Aorta (tissue), 5 donors: ENCODE data around the gene TAAR9. TPM values are rescaled to one million over a fixed set of nuclear protein-coding genes. Genes with fewer than 3 reads are reported as not detected.

Experiments used
- ATAC-seq: fragments of 200-7000 bp; cut with Tn5 transposase; one replicate; pipeline ENCODE4 v1.9.1; 2022; ENCODE audit warnings: moderate library complexity; ENCODE audit not compliant: low FRiP score
- DNase-seq, 2 donors: peaks; one replicate each; pipeline ENCODE4 v3.0.0-alpha.2; 2020
- H3K27ac ChIP-seq, 2 donors: one replicate each; pipeline ENCODE4 v1.5.1; 2013; ENCODE audit warnings: low read length in 2 of 2, mild to moderate bottlenecking in 2 of 2, moderate library complexity in 2 of 2, control low read depth in 1 of 2, inconsistent platforms in 1 of 2, low read depth in 1 of 2
- H3K27me3 ChIP-seq, 2 donors: one replicate each; pipeline ENCODE4 v1.6.1; 2013; ENCODE audit warnings: control low read depth in 1 of 2, low read length in 1 of 2, mild to moderate bottlenecking in 1 of 2, moderate library complexity in 1 of 2; ENCODE audit not compliant: insufficient read depth in 2 of 2, control insufficient read depth in 1 of 2
- H3K36me3 ChIP-seq, 2 donors: one replicate each; pipeline ENCODE4 v1.6.1; 2013; ENCODE audit warnings: control low read depth in 1 of 2, low read length in 1 of 2, mild to moderate bottlenecking in 1 of 2; ENCODE audit not compliant: insufficient read depth in 2 of 2, control insufficient read depth in 1 of 2
- H3K4me1 ChIP-seq, 2 donors: one replicate each; pipeline ENCODE4 v1.6.1; 2013; ENCODE audit warnings: low read length in 2 of 2, control low read depth in 1 of 2, mild to moderate bottlenecking in 1 of 2, moderate library complexity in 1 of 2; ENCODE audit not compliant: insufficient read depth in 2 of 2, control insufficient read depth in 1 of 2
- H3K4me3 ChIP-seq, 2 donors: one replicate each; pipeline ENCODE4 v1.5.1; 2013; ENCODE audit warnings: low read length in 2 of 2, control low read depth in 1 of 2, mild to moderate bottlenecking in 1 of 2
- H3K9me3 ChIP-seq: one replicate; pipeline ENCODE4 v1.6.1; 2013; ENCODE audit warnings: mild to moderate bottlenecking, low read length; ENCODE audit not compliant: control insufficient read depth
- WGBS, 2 donors: extraction: QIAGEN DNeasy Blood & Tissue Kit; methylation state at CpG; one replicate each; pipeline ENCODE4 v1.1.7; 2013; 5-methylcytosine and 5-hydroxymethylcytosine counted together
- intact Hi-C, 2 donors: fragments of 100-400 bp; cut with DNase I; formaldehyde crosslinking; loops; one replicate each; pipeline versions ENCODE4 v1.14.2 to v1.15.0; 2022
- polyA plus RNA-seq, 2 donors: library from polyadenylated mRNA; stranded (reverse); fragments of 200-250 nt; gene quantifications; one replicate each; pipeline ENCODE4 v1.2.3, GENCODE V29; 2013
- total RNA-seq, 2 donors: library from RNA; stranded (reverse); fragmentation: NEBNext Ultra II Directional; extraction: Animal tissue kit (Norgen Biotek cat#: 25700); gene quantifications; one replicate each; pipeline ENCODE4 v1.2.1, GENCODE V29; 2021
- donor health status: healthy with polysubstance abuse.
- donor health status: Bipolar disorder and iron deficiency.
- donor health status: DM: no; HTN: no; CAD: no.
- donor health status: DM: no; HTN: no; CAD: no.
- donor health status: DM: yes; HTN: yes; CAD: no.

Gene TAAR9
- total and polyA plus RNA-seq, 4 donors, result not detected

DNA sequence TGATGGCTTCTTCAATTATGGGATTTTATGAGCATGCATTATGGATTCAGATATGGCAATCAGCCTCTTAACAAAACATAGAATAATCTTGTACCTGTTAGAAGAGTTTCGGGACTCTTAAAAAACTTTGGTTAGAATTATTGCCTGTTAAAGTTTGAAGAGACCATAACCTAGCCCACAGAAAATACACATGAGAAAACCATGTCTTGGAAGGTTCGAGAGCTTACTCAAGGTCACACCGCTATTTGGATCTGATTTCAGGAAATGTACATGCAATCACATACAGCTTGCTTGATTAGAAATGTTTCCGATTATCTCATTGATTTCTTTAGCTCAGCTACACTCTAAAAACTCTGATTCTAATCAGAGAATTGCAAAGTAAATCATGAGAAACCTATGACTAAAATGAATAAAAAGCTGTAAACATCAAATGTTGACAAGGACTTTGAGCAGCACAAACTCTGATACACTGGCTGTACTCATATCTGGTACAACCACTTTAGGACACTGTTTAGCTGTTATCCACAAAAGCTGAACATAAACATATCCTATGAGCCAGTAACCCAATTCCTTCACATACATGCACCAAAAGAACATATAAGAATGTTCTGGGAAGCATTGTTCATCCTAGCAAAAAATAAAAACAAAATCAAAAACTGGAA, 41.4 kb upstream of the TAAR9 start:
- ATAC-seq, result no peak
- Histone ChIP-seq H3K9me3 (no peaks in the 10 kb centered on the region), H3K27ac (no peak overlapping the region), H3K4me1 (peaks cover 1 to 7% of the 10 kb centered on the region in 2 donors), H3K27me3 (no peaks in the 10 kb centered on the region), H3K4me3 (no peak overlapping the region), H3K36me3 (peaks cover 0 to 5% of the 10 kb centered on the region in 2 donors)
- DNase-seq, result no peak
- WGBS, 2 donors, result 43 to 44% methylated on average over 4 of the region's 4 CpGs
- intact Hi-C loops, result no loop called here

DNA sequence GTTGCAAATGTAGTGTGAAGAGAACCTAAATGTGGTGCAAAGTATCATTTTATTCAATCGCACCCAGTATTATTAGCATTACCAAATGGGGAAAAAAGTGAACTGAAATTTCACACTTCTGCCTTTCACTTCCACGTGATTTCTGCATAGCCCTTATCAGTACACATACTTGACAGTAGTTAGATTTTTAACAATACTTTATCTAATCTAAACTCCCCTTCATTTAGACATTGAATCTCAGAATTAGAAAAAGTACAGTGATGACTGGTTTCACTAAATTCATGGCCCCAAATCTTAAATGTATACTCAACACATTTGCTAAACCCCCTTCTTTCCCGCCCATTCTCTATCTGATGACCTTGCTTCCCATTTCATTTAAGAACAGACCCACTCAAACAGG, 39.4 kb upstream of the TAAR9 start:
- no peak for ATAC-seq

GRCh38 chr6:132499757-132500156, 38.3 kb upstream of the TAAR9 start:
- Histone ChIP-seq H3K27me3 (no peaks in the 10 kb centered on the region), H3K4me3 (no peak overlapping the region), H3K36me3 (peaks cover 0 to 5% of the 10 kb centered on the region in 2 donors), H3K9me3 (no peaks in the 10 kb centered on the region), H3K27ac (peak overlapping the region in 1 of 2 donors; percentile 10), H3K4me1 (peaks cover 0 to 2% of the 10 kb centered on the region in 2 donors)
- WGBS, 2 donors, result 54% methylated on average over 4 of the region's 4 CpGs
- DNase-seq (no peak), ATAC-seq (no peak)
- intact Hi-C loops, result no loop called here

More for the DNA sequence above, 39.4 kb upstream of the TAAR9 start:
- H3K4me3 ChIP-seq, result no peak overlapping the region
- no peak for DNase-seq
- intact Hi-C loops, result no loop called here
- no peaks in the 10 kb centered on the region for H3K9me3 ChIP-seq
- H3K4me1 ChIP-seq, result peaks cover 0 to 3% of the 10 kb centered on the region in 2 donors
- no peaks in the 10 kb centered on the region for H3K27me3 ChIP-seq
- peaks cover 0 to 5% of the 10 kb centered on the region in 2 donors for H3K36me3 ChIP-seq
- 82 to 89% methylated on average over 3 of the region's 3 CpGs for WGBS, 2 donors
- H3K27ac ChIP-seq, result no peak overlapping the region

DNA sequence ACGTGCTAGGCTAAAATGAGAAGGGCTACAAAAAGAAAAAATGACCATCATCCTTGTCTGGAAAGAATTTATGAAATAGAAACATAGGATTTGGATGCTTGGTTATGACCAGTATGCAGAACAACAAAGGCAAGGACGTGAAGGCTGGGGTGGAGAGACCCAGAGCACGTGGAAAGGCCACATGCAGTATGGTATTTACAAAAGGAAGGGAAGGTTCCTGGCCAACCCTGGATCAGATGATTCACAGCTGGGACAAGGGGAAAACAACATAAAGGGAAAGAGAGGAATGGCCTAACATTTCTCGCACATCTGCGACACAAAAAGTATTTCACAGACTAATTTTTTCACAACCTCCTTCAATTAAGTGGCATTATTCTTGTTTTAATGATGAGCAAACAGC, 33.3 kb upstream of the TAAR9 start:
- peaks cover 2 to 10% of the 10 kb centered on the region in 2 donors for H3K4me1 ChIP-seq
- no peak overlapping the region for H3K4me3 ChIP-seq
- ATAC-seq (no peak), DNase-seq (peak in 1 of 2 donors; percentile 53)
- 51 to 53% methylated on average over 5 of the region's 5 CpGs for WGBS, 2 donors
- no peaks in the 10 kb centered on the region for H3K27me3 ChIP-seq
- H3K9me3 ChIP-seq, result no peaks in the 10 kb centered on the region
- H3K36me3 ChIP-seq, result peaks cover 0 to 3% of the 10 kb centered on the region in 2 donors
- H3K27ac ChIP-seq, result no peak overlapping the region
- intact Hi-C loops, result no loop called here

DNA sequence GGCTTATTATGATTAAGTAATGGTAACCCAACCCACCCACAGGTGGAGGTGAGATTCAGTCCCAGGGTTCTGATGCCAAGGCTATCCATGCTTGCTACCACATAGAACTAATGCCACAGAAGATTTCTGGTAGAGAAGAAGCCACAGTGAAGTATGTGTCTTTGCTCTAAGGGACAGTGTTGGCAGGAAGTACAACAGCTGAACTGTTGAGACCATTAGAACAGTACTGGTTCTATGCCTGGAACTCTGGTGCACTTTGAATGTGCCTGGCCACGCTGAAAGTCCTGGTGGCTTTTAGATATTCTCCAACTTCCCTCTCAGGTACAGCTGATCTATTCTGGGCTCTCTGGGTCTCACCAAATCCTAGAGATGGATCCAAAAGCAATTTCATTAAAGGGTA, 32.9 kb upstream of the TAAR9 start:
- DNase-seq (no peak), ATAC-seq (no peak)
- Histone ChIP-seq H3K27me3 (no peaks in the 10 kb centered on the region), H3K9me3 (no peaks in the 10 kb centered on the region), H3K36me3 (peaks cover 0 to 2% of the 10 kb centered on the region in 2 donors), H3K4me3 (no peak overlapping the region), H3K4me1 (peaks cover 2 to 10% of the 10 kb centered on the region in 2 donors), H3K27ac (no peak overlapping the region)
- 94 to 100% methylated on average over 1 of the region's 1 CpG for WGBS, 2 donors
- intact Hi-C loops, result no loop called here

GRCh38 chr6:132506461-132506860, 31.6 kb upstream of the TAAR9 start:
- H3K9me3 ChIP-seq, result no peaks in the 10 kb centered on the region
- peaks cover 2 to 15% of the 10 kb centered on the region in 2 donors for H3K4me1 ChIP-seq
- 8 to 23% methylated on average over 2 of the region's 2 CpGs for WGBS, 2 donors
- no peak overlapping the region for H3K4me3 ChIP-seq
- no peaks in the 10 kb centered on the region for H3K27me3 ChIP-seq
- intact Hi-C loops, result no loop called here
- H3K27ac ChIP-seq, result no peak overlapping the region
- DNase-seq, result no peak
- peaks cover 0 to 2% of the 10 kb centered on the region in 2 donors for H3K36me3 ChIP-seq
- no peak for ATAC-seq

DNA sequence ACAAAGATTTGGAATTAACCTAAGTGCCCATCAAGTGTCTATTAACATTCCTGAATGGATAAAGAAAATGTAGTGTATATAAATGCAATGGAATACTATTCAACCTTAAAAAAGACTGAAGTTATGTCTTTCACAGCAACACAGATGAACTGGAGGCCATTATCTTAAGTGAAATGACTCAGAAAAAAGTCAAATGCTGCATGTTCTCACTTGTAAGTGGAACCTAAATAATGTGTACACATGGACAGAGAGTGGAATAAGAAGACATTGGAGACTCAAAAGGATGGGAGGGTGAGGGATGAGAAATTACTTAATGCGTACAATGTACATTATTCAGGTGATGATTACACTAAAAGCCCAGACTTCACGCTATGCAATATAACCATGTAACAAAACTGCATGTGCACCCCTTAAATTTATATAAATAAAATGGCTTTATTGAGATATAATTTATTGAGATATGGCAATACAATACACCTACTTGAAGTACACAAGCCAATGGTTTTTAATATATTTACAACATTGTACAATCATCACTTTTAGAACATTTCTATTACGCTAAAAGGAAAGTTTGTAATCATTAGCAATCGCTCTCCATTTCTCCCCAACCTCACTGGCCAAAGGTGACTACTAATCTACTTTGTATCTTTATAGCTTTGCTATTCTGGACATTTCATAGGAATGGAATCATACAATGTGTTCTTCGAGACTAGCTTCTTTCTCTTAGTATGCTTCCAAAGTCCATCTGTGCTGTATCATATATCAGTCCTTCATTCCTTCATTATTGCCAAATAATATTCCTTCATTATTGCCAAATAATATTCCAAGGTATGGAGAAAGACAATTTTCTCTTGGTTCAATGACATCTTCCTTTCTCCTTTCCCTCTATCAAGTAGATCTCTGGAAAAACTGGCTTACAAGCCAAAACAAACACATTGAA, 30.9 kb upstream of the TAAR9 start:
- DNase-seq, result no peak
- ATAC-seq, result no peak
- 94 to 96% methylated on average over 5 of the region's 5 CpGs for WGBS, 2 donors
- Histone ChIP-seq H3K9me3 (no peaks in the 10 kb centered on the region), H3K27ac (no peak overlapping the region), H3K27me3 (no peaks in the 10 kb centered on the region), H3K4me3 (no peak overlapping the region), H3K4me1 (peaks cover 2 to 15% of the 10 kb centered on the region in 2 donors), H3K36me3 (peaks cover 0 to 2% of the 10 kb centered on the region in 2 donors)
- intact Hi-C loops, result no loop called here

DNA sequence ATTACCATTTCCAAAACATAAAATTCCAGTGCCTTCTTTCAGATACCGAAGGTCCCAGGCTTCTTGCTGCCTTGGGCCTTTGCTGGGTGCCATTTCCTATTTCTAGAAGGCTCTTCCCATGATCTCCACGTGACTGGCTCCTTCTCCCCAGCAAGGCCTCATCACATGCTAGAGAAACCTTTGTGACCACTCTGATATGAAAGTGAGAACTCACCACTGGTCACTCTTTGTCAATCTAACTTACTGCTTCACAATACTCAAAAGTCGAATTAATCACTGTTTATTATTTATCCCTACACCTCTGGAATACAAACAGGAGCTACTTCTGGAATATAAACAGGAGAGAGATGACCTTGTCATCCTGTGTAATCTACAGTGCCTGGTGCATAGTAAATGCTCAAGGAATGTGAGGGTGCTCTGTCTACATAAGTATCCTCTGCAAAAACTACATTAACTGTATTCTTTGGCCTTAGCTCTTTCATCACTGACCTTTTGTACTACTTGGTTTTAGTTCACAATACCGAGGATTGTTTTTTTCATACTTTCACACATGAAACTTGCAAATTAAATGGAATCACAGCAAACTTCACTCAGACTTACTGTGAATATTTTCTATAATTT, 26.8 kb upstream of the TAAR9 start:
- H3K4me1 ChIP-seq, result peaks cover 2 to 19% of the 10 kb centered on the region in 2 donors
- peak overlapping the region; percentile 26 to 34 for H3K4me3 ChIP-seq
- DNase-seq (peak in 1 of 2 donors; percentile 59), ATAC-seq (no peak)
- H3K27ac ChIP-seq, result no peak overlapping the region
- 21 to 27% methylated on average over 4 of the region's 4 CpGs for WGBS, 2 donors
- no peaks in the 10 kb centered on the region for H3K9me3 ChIP-seq
- intact Hi-C loops, result loop anchor here in 1 of 2 donors (10.0 kb wide), 1 partner anchor 303 kb away; the partner anchor contains the start of gene RPS12
- H3K36me3 ChIP-seq, result peaks cover 0 to 2% of the 10 kb centered on the region in 2 donors
- H3K27me3 ChIP-seq, result no peaks in the 10 kb centered on the region
